GM15510 (cell line): ENCODE measurements around the gene ZNF32.

Source experiments
- POLR2A ChIP-seq: IDR thresholded peaks from 3 replicates; pipeline ENCODE4 v1.6.1; 2011; ENCODE audit warnings: borderline replicate concordance; ENCODE audit not compliant: insufficient read length; ENCODE audit errors: extremely low read depth

ZNF32 gene

GRCh38 chr10:43648398-43649184 lies at the start of gene ZNF32:
TSS of gene ZNF32 (minus strand) at chr10:43648881. CDS start at chr10:43646133, 2,748 bp downstream.
- peak; percentile 57 for TF ChIP-seq POLR2A

GRCh38 chr10:43698156-43698555 lies 49.5 kb upstream of the ZNF32 start:
- no peak for TF ChIP-seq POLR2A

GRCh38 chr10:43696909-43697483 lies 48.3 kb upstream of the ZNF32 start:
- TF ChIP-seq POLR2A: no peak

- TF ChIP-seq POLR2A: no peak
Measured at GRCh38 chr10:43695730-43696129, 47.0 kb upstream of the ZNF32 start.

- TF ChIP-seq POLR2A: no peak
Measured at GRCh38 chr10:43695321-43695720, 46.6 kb upstream of the ZNF32 start.

GRCh38 chr10:43694526-43694925 lies 45.8 kb upstream of the ZNF32 start:
- TF ChIP-seq POLR2A: no peak

GRCh38 chr10:43693602-43694001 lies 44.9 kb upstream of the ZNF32 start:
- no peak for TF ChIP-seq POLR2A

GRCh38 chr10:43692051-43692825 lies 43.6 kb upstream of the ZNF32 start:
- TF ChIP-seq POLR2A: no peak

- no peak for TF ChIP-seq POLR2A
Measured at GRCh38 chr10:43691485-43691884, 42.8 kb upstream of the ZNF32 start.

GRCh38 chr10:43689955-43690771 lies 41.5 kb upstream of the ZNF32 start:
- no peak for TF ChIP-seq POLR2A

- no peak for TF ChIP-seq POLR2A
Measured at GRCh38 chr10:43689618-43689954, 40.9 kb upstream of the ZNF32 start.

GRCh38 chr10:43689007-43689491 lies 40.4 kb upstream of the ZNF32 start:
- TF ChIP-seq POLR2A: no peak

- no peak for TF ChIP-seq POLR2A
Measured at GRCh38 chr10:43688348-43688892, 39.7 kb upstream of the ZNF32 start.

GRCh38 chr10:43687373-43687772 lies 38.7 kb upstream of the ZNF32 start:
- TF ChIP-seq POLR2A: no peak
